Jurkat, Clone E6-1 (cell line): ENCODE data around the gene NUMB.

Experiments used
- DNase-seq: peaks from one replicate; pipeline ENCODE4 v3.0.0-alpha.2; 2011; ENCODE audit warnings: low read depth, low spot score
- H3K4me3 ChIP-seq: 2 replicates; pipeline ENCODE4 v1.5.1; 2011; ENCODE audit warnings: mild to moderate bottlenecking, low read length, control low read depth, moderate library complexity

Gene NUMB

DNA sequence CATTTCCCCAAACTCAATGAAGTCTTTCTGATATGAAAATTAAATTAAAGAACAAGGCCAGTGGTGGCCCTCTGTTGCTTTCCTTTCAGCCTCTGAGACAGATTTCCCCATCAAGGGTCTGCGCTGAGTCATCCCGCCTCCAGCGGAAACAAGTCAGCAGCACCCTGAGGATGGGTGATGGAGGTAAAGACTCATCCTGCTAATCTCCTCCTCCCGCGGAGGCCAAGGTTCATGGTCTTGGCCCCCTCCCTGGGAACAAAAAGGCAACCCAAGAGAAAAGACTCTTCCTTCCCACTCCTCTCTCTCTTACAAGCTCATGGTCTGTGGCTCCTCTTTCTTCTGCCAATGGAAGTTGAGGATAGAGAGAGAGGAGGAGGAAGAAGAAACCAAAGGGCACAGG lies 9.0 kb upstream of the NUMB start:
- no peak for DNase-seq
- H3K4me3 ChIP-seq: no peak overlapping the region

DNA sequence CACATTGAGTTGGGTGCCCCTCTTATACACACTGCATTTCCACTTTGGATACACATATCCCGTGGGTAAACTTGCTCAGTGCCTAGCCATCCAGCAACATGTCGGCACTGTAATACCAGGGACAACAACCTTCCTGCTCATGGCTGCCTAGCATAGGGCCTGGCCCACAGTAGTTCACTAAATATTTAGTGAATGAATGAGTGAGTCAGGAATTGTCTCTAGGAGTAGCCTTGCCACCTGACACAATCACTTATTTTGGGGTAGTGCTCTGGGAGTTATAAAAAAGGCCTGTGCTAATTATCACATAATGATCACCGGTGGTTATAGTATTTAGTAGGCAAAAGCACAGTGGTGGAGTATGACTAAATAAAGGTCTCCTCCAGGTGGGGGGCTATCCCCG lies 8.5 kb upstream of the NUMB start:
- no peak overlapping the region for H3K4me3 ChIP-seq
- no peak for DNase-seq

- H3K4me3 ChIP-seq: no peak overlapping the region
- no peak for DNase-seq
Measured at GRCh38 chr14:73465823-73466532, 7.6 kb upstream of the NUMB start.

GRCh38 chr14:73463411-73463810 lies 5.1 kb upstream of the NUMB start:
- DNase-seq: peak; percentile 68

GRCh38 chr14:73462815-73463214 lies 4.5 kb upstream of the NUMB start:
- no peak overlapping the region for H3K4me3 ChIP-seq
- DNase-seq: no peak

More at GRCh38 chr14:73463411-73463810, 5.1 kb upstream of the NUMB start:
- H3K4me3 ChIP-seq: no peak overlapping the region

DNA sequence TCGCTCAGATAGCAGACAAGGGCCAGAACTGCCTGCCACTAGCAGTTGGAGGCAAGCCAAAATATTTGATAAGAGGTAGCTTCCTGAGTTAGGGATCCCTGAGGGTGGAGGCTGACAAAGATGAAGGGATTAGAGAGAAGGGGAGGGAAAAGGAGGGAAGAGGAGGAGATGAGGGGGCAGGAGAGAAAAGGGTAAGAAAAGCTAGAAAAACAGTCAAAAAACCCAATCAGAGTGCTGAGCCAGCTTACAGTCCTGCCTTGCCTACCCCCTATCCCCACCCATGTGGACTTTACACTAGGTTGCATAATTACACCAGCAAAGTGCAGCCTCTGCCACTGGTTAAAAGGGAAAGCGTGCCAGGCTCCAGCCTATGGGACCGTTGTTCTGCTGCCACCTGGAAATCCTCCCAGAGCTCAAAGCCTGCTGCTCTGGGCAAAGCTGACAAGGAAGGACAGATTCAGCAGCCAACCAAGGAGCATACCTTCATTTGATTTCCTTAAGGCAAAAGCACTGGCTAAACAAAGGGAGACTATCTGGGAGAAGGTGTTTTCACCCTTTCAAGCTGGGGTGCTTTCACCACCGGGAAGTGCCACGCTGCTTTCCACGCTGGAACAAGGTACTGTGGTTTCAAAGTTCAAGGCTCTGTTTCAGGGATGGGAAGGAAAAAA lies 3.8 kb upstream of the NUMB start:
- DNase-seq: no peak
- no peak overlapping the region for H3K4me3 ChIP-seq

DNA sequence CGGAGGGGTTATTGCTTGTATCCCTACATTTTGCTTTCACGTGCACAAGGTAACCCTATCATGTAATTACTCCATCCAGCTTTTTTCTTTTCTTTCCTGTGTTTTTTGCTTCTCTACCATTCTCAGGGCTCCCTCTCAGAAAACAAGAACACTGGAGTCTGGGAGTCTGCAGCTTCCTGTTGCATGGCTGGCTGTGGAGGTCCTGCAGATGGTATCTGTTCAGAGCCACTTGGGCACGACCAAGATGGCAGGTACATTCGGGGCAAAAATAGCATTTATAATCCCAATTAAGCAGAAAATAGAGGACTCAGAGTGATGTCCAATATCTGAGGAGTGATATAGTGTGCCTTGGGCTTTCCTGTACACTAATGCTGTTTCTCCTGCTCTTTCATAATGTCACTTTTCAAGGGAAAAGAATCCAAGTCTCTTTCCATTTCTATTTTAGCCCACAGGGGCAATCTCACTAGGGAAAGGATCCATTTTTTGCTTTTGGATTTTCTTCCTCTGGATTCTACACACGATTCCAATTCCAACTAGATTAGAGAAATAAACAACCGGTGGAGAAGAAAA lies 3.2 kb upstream of the NUMB start:
- H3K4me3 ChIP-seq: no peak overlapping the region
- DNase-seq: no peak

- no peak overlapping the region for H3K4me3 ChIP-seq
- no peak for DNase-seq
Measured at GRCh38 chr14:73460691-73461127, 2.4 kb upstream of the NUMB start.

- DNase-seq: no peak
- H3K4me3 ChIP-seq: no peak overlapping the region
Measured at GRCh38 chr14:73459959-73460358, 1.6 kb upstream of the NUMB start.

DNA sequence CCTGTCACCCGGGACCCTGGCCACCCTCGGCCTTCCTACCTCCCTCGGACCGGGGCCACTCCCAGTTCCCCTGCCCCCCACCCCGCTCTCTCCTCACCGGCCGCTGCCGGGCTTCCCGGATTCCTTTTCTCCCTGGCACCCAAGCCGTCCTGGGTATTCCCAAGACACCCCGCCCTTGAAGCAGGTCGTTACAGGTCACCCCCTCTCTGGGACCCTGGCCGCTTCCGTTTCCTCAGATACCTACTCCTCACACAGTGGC lies 493 bp downstream of the NUMB start:
- H3K4me3 ChIP-seq: peak overlapping the region; percentile 87
- no peak for DNase-seq

DNA sequence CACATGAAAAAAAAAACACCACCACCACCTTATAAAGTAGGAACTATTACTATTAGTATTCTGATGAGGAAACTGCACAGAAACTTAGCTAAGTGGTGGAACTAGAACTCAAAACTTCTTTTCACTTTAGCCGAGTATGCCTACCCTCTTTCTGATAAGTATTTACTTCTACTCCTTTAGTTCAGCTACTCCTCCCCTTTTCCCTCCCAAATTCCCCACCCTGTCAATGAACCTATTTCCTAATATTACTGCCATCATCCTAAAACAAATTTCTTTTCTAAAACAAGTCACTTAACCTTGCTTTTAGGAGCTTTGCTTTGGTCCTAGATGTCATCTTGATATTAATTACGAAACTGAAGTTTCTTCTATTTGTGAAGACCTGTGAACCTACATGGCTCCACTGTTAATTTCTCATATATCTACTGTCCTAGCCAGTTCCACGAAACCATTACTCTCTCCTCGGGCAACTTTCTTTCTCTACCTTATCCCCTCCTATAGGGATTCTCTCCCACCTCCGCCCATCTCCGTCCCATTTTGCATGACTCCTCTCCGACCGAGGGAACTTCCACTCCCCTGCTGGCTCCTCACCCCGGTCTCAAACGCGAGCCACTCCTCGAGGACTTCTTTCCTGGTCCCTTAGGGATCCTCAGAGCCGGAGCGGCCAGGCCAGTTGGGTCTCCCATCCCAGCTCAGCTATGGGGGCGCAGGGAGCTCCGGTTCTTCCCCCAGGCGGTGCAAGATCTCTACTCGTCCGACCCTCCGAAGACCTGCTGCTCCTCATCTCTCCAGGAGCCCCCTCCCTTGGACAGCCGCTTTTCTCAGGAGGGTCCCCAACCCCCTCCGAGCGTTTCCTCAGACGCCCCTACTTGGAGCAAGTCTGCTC lies 1.1 kb downstream of the NUMB start:
- H3K4me3 ChIP-seq: peak overlapping the region; percentile 87
- DNase-seq: no peak

DNA sequence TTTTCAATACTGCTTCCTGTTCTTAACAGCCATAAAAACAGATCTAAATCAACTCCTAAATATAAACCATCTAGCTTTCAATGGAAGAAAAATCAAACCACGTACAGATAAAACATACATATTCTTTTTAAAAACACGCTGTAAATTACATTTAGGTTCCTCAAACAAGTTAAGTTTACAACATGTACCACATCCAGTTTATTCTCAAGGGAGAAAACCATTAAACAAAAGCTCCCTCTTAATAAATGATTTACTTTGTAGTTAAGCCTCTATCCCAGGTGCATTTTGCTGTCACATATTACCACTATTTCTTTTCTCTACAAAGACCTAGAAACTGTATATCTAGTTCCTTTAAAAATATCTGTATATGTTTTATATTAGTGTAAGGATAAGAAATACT lies 3.1 kb downstream of the NUMB start:
- no peak overlapping the region for H3K4me3 ChIP-seq
- DNase-seq: no peak

DNA sequence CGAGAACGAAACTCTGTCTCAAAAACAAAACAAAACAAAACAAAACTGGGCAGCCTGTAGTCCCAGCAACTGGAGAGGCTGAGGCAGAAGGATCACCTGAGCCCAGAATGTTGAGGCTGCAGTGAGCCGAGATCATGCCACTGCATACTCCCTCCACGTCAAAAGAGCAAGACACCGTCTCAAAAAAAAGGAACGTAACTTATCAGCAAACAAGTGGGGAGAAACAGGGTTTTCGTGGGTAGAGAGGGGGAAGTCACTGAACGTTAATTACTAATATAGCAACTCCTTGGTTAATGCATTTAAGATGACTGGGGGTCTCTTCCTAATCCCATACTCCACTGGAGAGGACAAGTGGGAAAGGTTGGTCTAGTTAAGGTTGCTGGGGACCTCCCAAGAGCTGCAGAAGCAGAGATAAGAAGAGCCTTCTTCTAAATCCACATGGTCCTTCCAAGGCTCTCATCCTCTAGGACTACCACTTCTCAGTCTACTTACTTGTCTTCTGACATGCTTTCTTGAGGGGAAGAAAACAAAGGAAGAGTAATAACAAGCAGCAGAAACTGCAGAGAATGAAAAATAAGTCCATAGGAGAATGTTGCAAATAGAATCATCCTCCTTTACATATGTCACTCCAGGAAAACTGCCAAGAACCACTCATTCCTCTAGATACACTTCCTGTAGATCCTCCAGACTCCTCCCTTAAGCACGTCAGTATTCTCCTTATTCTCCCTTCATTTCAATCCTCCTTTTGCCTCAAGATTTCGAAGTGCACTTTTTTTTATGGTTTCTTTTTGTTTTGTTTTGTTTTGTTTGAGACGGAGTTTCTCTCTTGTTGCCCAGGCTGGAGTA lies 5.8 kb downstream of the NUMB start:
- H3K4me3 ChIP-seq: no peak overlapping the region
- no peak for DNase-seq

GRCh38 chr14:73443758-73444157 lies 14.6 kb downstream of the NUMB start:
- no peak for DNase-seq
- H3K4me3 ChIP-seq: no peak overlapping the region

DNA sequence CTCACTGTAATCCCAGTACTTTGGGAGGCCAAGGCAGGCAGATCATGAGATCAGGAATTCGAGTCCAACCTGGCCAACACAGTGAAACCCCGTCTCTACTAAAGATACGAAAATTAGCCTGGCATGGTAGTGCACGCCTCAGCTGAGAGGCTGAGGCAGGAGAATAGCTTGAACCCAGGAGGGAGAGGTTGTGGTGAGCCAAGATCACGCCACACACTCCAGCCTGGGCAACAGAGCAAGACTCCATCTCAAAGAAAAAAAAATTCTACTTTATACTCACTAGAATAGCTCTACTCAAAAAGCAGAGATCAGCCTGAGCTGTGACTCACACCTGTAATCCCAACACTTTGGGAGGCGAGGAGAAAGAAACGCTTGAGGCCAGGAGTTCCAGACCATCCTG lies 17.1 kb downstream of the NUMB start:
- H3K4me3 ChIP-seq: no peak overlapping the region
- no peak for DNase-seq

- H3K4me3 ChIP-seq: no peak overlapping the region
- DNase-seq: no peak
Measured at GRCh38 chr14:73438993-73439392, 19.4 kb downstream of the NUMB start.

DNA sequence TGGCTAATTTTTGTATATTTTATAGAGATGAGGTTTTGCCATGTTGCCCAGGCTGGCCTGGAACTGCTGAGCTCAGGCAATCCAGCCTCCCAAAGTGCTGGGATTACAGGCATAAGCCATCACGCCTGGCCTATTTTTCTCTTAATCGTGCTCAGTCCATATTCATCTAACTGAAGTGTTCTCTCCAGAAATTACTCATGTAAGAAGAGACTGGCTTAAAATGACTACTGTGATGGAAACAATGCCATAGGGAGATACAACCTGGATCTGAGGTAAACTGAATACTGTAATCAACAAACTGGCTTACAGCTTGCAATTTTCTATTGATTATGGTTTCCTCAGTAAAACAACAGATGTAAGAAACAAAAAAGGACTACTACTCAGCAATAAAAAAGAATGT lies 21.1 kb downstream of the NUMB start:
- no peak overlapping the region for H3K4me3 ChIP-seq
- no peak for DNase-seq

- no peak for DNase-seq
Measured at GRCh38 chr14:73432124-73432523, 26.2 kb downstream of the NUMB start.

GRCh38 chr14:73428353-73428824 lies 30.0 kb downstream of the NUMB start:
- no peak for DNase-seq
- no peak overlapping the region for H3K4me3 ChIP-seq

More at GRCh38 chr14:73432124-73432523, 26.2 kb downstream of the NUMB start:
- no peak overlapping the region for H3K4me3 ChIP-seq
